MM.1S (cell line): ENCODE data around the gene GNB1.

ENCODE experiments used
- CTCF ChIP-seq: fragments of 300-600 bp; sonication (generic); IDR thresholded peaks from 2 replicates; pipeline ENCODE4 v1.5.1; 2016; ENCODE audit warnings: antibody characterized with exemption, low read length, mixed read lengths
- EZH2 ChIP-seq: fragments of 300-600 bp; sonication (generic); optimal IDR thresholded peaks from 2 replicates; pipeline ENCODE3; 2017; ENCODE audit warnings: low read depth, mild to moderate bottlenecking, antibody characterized with exemption, low read length, mixed read lengths
- EZH2phosphoT487 ChIP-seq: fragments of 300-600 bp; sonication (generic); IDR thresholded peaks from 2 replicates; pipeline ENCODE4 v1.6.1; 2018; ENCODE audit warnings: antibody characterized with exemption, low read length

- no peak for TF ChIP-seq CTCF
- TF ChIP-seq EZH2phosphoT487, result no peak
- no peak for TF ChIP-seq EZH2
Observed at GRCh38 chr1:1809489-1809888, 81.4 kb downstream of the GNB1 start.
